Fibroblast of pulmonary artery (primary cell): ENCODE data around the gene PITPNB.

Experiments
- DNase-seq: peaks from one replicate; pipeline ENCODE4 v3.0.0-alpha.2; 2010; ENCODE audit warnings: low read depth
- H3K4me3 ChIP-seq: replicated peaks from 2 replicates; pipeline ENCODE4 v1.5.1; 2011; ENCODE audit warnings: low read depth, mild to moderate bottlenecking, control low read depth, low read length, moderate library complexity
- CTCF ChIP-seq: IDR thresholded peaks from 2 replicates; pipeline ENCODE4 v1.5.1; 2011; ENCODE audit warnings: mild to moderate bottlenecking, control low read depth, low read length, inconsistent platforms; ENCODE audit errors: missing control alignments

The PITPNB gene

GRCh38 chr22:27906241-27906640, 12.8 kb downstream of the PITPNB start:
- DNase-seq = no peak
- no peak overlapping the region for H3K4me3 ChIP-seq
- TF ChIP-seq CTCF = no peak

GRCh38 chr22:27905653-27906052, 13.4 kb downstream of the PITPNB start:
- DNase-seq = peak; percentile 27
- TF ChIP-seq CTCF = no peak
- no peak overlapping the region for H3K4me3 ChIP-seq

- DNase-seq = no peak
- TF ChIP-seq CTCF = no peak
- no peak overlapping the region for H3K4me3 ChIP-seq
Measured at GRCh38 chr22:27903805-27904473, 15.1 kb downstream of the PITPNB start.

- no peak for DNase-seq
- no peak overlapping the region for H3K4me3 ChIP-seq
- no peak for TF ChIP-seq CTCF
Measured at GRCh38 chr22:27900153-27900552, 18.9 kb downstream of the PITPNB start.

GRCh38 chr22:27896245-27896644, 22.8 kb downstream of the PITPNB start:
- DNase-seq = no peak
- no peak overlapping the region for H3K4me3 ChIP-seq
- TF ChIP-seq CTCF = no peak

- H3K4me3 ChIP-seq = no peak overlapping the region
- no peak for TF ChIP-seq CTCF
- DNase-seq = no peak
Measured at GRCh38 chr22:27895600-27895999, 23.5 kb downstream of the PITPNB start.

- TF ChIP-seq CTCF = no peak
- no peak for DNase-seq
- no peak overlapping the region for H3K4me3 ChIP-seq
Measured at GRCh38 chr22:27892811-27893210, 26.2 kb downstream of the PITPNB start.
